GM21825 (cell line): ENCODE data around the gene TTC13.
A peak's percentile ranks its signal among the peaks of the same experiment; 100 is the strongest.

Experiments used
- ATAC-seq: cut with Tn5 transposase; IDR thresholded peaks from one replicate; pipeline ENCODE4 v1.9.1; 2021; ENCODE audit warnings: mild to moderate bottlenecking, moderate library complexity; ENCODE audit not compliant: unreplicated experiment

TTC13 gene

GRCh38 chr1:230907472-230908205, 71.0 kb downstream of the TTC13 start:
- ATAC-seq = no peak

GRCh38 chr1:230906226-230906625, 72.4 kb downstream of the TTC13 start:
- no peak for ATAC-seq

GRCh38 chr1:230905733-230906132, 72.9 kb downstream of the TTC13 start:
- ATAC-seq = no peak

GRCh38 chr1:230902349-230902923, 76.2 kb downstream of the TTC13 start:
- no peak for ATAC-seq

GRCh38 chr1:230901671-230902070, 77.0 kb downstream of the TTC13 start:
- no peak for ATAC-seq

GRCh38 chr1:230900984-230901383, 77.7 kb downstream of the TTC13 start:
- no peak for ATAC-seq

- ATAC-seq = no peak
These were observed 78.8 kb downstream of the TTC13 start for GRCh38 chr1:230899841-230900251.

GRCh38 chr1:230898748-230899147, 79.9 kb downstream of the TTC13 start:
- ATAC-seq = no peak

GRCh38 chr1:230898144-230898543, 80.5 kb downstream of the TTC13 start:
- ATAC-seq = no peak

- no peak for ATAC-seq
These were observed 81.9 kb downstream of the TTC13 start for GRCh38 chr1:230896779-230897178.

- no peak for ATAC-seq
These were observed 83.2 kb downstream of the TTC13 start for GRCh38 chr1:230895452-230895851.

GRCh38 chr1:230894664-230895063, 84.0 kb downstream of the TTC13 start:
- no peak for ATAC-seq

GRCh38 chr1:230894032-230894431, 84.6 kb downstream of the TTC13 start:
- ATAC-seq = no peak

- peak; percentile 69 for ATAC-seq
These were observed 86.6 kb downstream of the TTC13 start for GRCh38 chr1:230892018-230892491.

GRCh38 chr1:230891413-230891812, 87.2 kb downstream of the TTC13 start:
- no peak for ATAC-seq

- ATAC-seq = no peak
These were observed 94.0 kb downstream of the TTC13 start for GRCh38 chr1:230884646-230885045.

- ATAC-seq = no peak
These were observed 94.7 kb downstream of the TTC13 start for GRCh38 chr1:230883967-230884366.

- no peak for ATAC-seq
These were observed 98.9 kb downstream of the TTC13 start for GRCh38 chr1:230879778-230880177.

- no peak for ATAC-seq
These were observed 100.1 kb downstream of the TTC13 start for GRCh38 chr1:230878591-230878990.

GRCh38 chr1:230877924-230878590, 100.6 kb downstream of the TTC13 start:
- ATAC-seq = no peak

- no peak for ATAC-seq
These were observed 101.3 kb downstream of the TTC13 start for GRCh38 chr1:230877146-230877923.
